ENCODE data around the gene SMARCAL1.

- TF ChIP-seq POLR2AphosphoS5 (IDR thresholded peaks at IDR 0.05; ENCODE audit: borderline replicate concordance, low read depth, low read length): no peak
- no peak for TF ChIP-seq EZH2 (IDR thresholded peaks at IDR 0.05)
Observed at GRCh38 chr2:216387262-216387661, 25.0 kb upstream of the SMARCAL1 start.
